Thoracic aorta (tissue), 2 donors: ENCODE data around the gene SDC3. TPM values are rescaled to one million over a fixed set of nuclear protein-coding genes. Genes with fewer than 3 reads are reported as not detected.

Source experiments
- ATAC-seq: fragments of 150-250 bp; one replicate; pipeline ENCODE4 v1.8.0; 2017; ENCODE audit warnings: low read depth; ENCODE audit not compliant: insufficient number of reproducible peaks, low FRiP score
- DNase-seq: peaks from one replicate; pipeline ENCODE4 v3.0.0-alpha.2; 2020; ENCODE audit warnings: low spot score
- H3K27ac ChIP-seq, 2 donors: fragments of 200-600 bp; sonication (generic); 1 replicate in 1 of 2; 2 replicates in 1 of 2; pipeline ENCODE4 v1.5.1; 2016; ENCODE audit warnings: mild to moderate bottlenecking in 2 of 2, moderate library complexity in 2 of 2
- H3K27me3 ChIP-seq: fragments of 200-600 bp; sonication (generic); replicated peaks from 2 replicates; pipeline ENCODE4 v1.6.0; 2016; ENCODE audit warnings: mild to moderate bottlenecking; ENCODE audit not compliant: insufficient read depth
- H3K36me3 ChIP-seq: fragments of 200-600 bp; sonication (generic); one replicate; pipeline ENCODE4 v1.5.1; 2016
- H3K4me1 ChIP-seq, 2 donors: fragments of 200-600 bp; sonication (generic); 1 replicate in 1 of 2; 2 replicates in 1 of 2; pipeline versions ENCODE4 v1.5.1 to v1.6.0; 2016; ENCODE audit warnings: low read depth in 2 of 2, mild to moderate bottlenecking in 1 of 2; ENCODE audit not compliant: control insufficient read depth in 1 of 2
- H3K4me3 ChIP-seq: fragments of 200-600 bp; sonication (generic); 2 replicates; pipeline ENCODE4 v1.5.1; 2016; ENCODE audit warnings: mild to moderate bottlenecking
- H3K9me3 ChIP-seq: fragments of 200-600 bp; sonication (generic); 2 replicates; pipeline ENCODE4 v1.5.1; 2016
- CTCF ChIP-seq: fragments of 200-600 bp; sonication (generic); IDR thresholded peaks from one replicate; pipeline ENCODE4 v1.5.1; 2019; ENCODE audit warnings: antibody characterized with exemption
- total RNA-seq, 2 donors: library from RNA; depleted of rRNA; stranded (reverse); fragments of >200 nt; gene quantifications; one replicate each; pipeline versions ENCODE4 v1.1.0 to v1.2.3, GENCODE V29; 2016

Gene SDC3
- total RNA-seq, 2 donors from 2014 or later, result 51.6 to 75.4 TPM

- H3K27me3 ChIP-seq, result no peaks in the 10 kb centered on the region
- H3K4me1 ChIP-seq, result no peaks in the 10 kb centered on the region
- H3K4me3 ChIP-seq, result no peak overlapping the region
- ATAC-seq (no peak), DNase-seq (no peak)
- no peak overlapping the region for H3K27ac ChIP-seq
- no peak for TF ChIP-seq CTCF
- no peaks in the 10 kb centered on the region for H3K9me3 ChIP-seq
- peaks cover 27% of the 10 kb centered on the region for H3K36me3 ChIP-seq
Observed at GRCh38 chr1:30933874-30934252, 25.3 kb upstream of the SDC3 start.

GRCh38 chr1:30930631-30931173 is 22.1 kb upstream of the SDC3 start:
- Histone ChIP-seq H3K27ac (no peak overlapping the region), H3K9me3 (no peaks in the 10 kb centered on the region), H3K4me3 (no peak overlapping the region), H3K36me3 (peaks cover 15% of the 10 kb centered on the region), H3K27me3 (no peaks in the 10 kb centered on the region), H3K4me1 (no peaks in the 10 kb centered on the region)
- DNase-seq, result no peak
- no peak for TF ChIP-seq CTCF
- ATAC-seq, result no peak

GRCh38 chr1:30929944-30930525 is 21.5 kb upstream of the SDC3 start:
- ATAC-seq (no peak), DNase-seq (no peak)
- no peaks in the 10 kb centered on the region for H3K27me3 ChIP-seq
- no peak overlapping the region for H3K4me3 ChIP-seq
- no peak for TF ChIP-seq CTCF
- H3K4me1 ChIP-seq, result no peaks in the 10 kb centered on the region
- H3K27ac ChIP-seq, result no peak overlapping the region
- peaks cover 10% of the 10 kb centered on the region for H3K36me3 ChIP-seq
- no peaks in the 10 kb centered on the region for H3K9me3 ChIP-seq

- peaks cover 6% of the 10 kb centered on the region for H3K36me3 ChIP-seq
- H3K4me3 ChIP-seq, result no peak overlapping the region
- DNase-seq (no peak), ATAC-seq (no peak)
- H3K9me3 ChIP-seq, result no peaks in the 10 kb centered on the region
- no peaks in the 10 kb centered on the region for H3K4me1 ChIP-seq
- no peaks in the 10 kb centered on the region for H3K27me3 ChIP-seq
- H3K27ac ChIP-seq, result no peak overlapping the region
- TF ChIP-seq CTCF, result peak; percentile 69
Observed at GRCh38 chr1:30929135-30929889, 20.8 kb upstream of the SDC3 start.

- no peaks in the 10 kb centered on the region for H3K9me3 ChIP-seq
- DNase-seq (no peak), ATAC-seq (no peak)
- no peak overlapping the region for H3K27ac ChIP-seq
- H3K36me3 ChIP-seq, result peaks cover under 1% of the 10 kb centered on the region
- no peak overlapping the region for H3K4me3 ChIP-seq
- no peak for TF ChIP-seq CTCF
- H3K27me3 ChIP-seq, result no peaks in the 10 kb centered on the region
- H3K4me1 ChIP-seq, result no peaks in the 10 kb centered on the region
Observed at GRCh38 chr1:30928789-30929134, 20.2 kb upstream of the SDC3 start.
